IMR-90 (cell line): Measurements from ENCODE around the gene DUSP6. TPM values are rescaled to one million over a fixed set of nuclear protein-coding genes. Genes with fewer than 3 reads are reported as not detected.

Experiments
- ATAC-seq: fragments of 200-7000 bp; cut with Tn5 transposase; 2 replicates; pipeline ENCODE4 v1.9.1; 2020; ENCODE audit warnings: low read depth, mild to moderate bottlenecking, moderate library complexity
- BruUV-seq: library from RNA; stranded (reverse); fragments of 400-500 nt; replicated peaks from 2 replicates; lab custom pipeline; 2021; lab: Mats Ljungman, UMichigan
- CTCF ChIA-PET: fragments of 300-600 bp; formaldehyde crosslinking; extraction: SDS; loops from one replicate; lab custom pipeline; 2021; ENCODE audit warnings: antibody characterized with exemption; lab: Yijun Ruan, JAX
- POLR2A ChIA-PET: fragments of 300-600 bp; sonication (Branson Sonifier 250); formaldehyde crosslinking; loops from one replicate; lab custom pipeline; 2022; ENCODE audit warnings: antibody characterized with exemption; ENCODE audit not compliant: unreplicated experiment; lab: Charles Lee
- DNase-seq: peaks from one replicate; pipeline ENCODE4 v3.0.0; 2013
- H2AFZ ChIP-seq: replicated peaks from 2 replicates; pipeline ENCODE3; 2013; ENCODE audit warnings: low read length, mild to moderate bottlenecking; ENCODE audit not compliant: poor library complexity
- H2AK5ac ChIP-seq: 2 replicates; pipeline ENCODE4 v1.6.1; 2013; ENCODE audit warnings: low read depth, low read length, inconsistent platforms
- H2AK9ac ChIP-seq: replicated peaks from 2 replicates; pipeline ENCODE3; 2013; ENCODE audit warnings: mild to moderate bottlenecking, low read depth, low read length, moderate library complexity; ENCODE audit not compliant: poor library complexity
- H2BK120ac ChIP-seq: 2 replicates; pipeline ENCODE4 v1.6.1; 2013; ENCODE audit warnings: low read depth, low read length, inconsistent platforms
- H2BK15ac ChIP-seq: 3 replicates; pipeline ENCODE4 v1.6.1; 2013; ENCODE audit warnings: low read depth, low read length, inconsistent platforms
- H2BK20ac ChIP-seq: 2 replicates; pipeline ENCODE4 v1.6.1; 2013; ENCODE audit warnings: low read depth, mild to moderate bottlenecking, inconsistent platforms, low read length, moderate library complexity
- H2BK5ac ChIP-seq: 2 replicates; pipeline ENCODE4 v1.6.1; 2013; ENCODE audit warnings: mild to moderate bottlenecking, low read depth, low read length, inconsistent platforms; ENCODE audit not compliant: poor library complexity, severe bottlenecking
- H3K14ac ChIP-seq: replicated peaks from 2 replicates; pipeline ENCODE4 v1.6.1; 2013; ENCODE audit warnings: low read depth, low read length, inconsistent platforms
- H3K18ac ChIP-seq: 2 replicates; pipeline ENCODE4 v1.6.1; 2013; ENCODE audit warnings: low read depth, low read length, control low read depth
- H3K23ac ChIP-seq: 2 replicates; pipeline ENCODE4 v1.6.1; 2013; ENCODE audit warnings: low read depth, low read length, inconsistent platforms
- H3K27ac ChIP-seq: 2 replicates; pipeline ENCODE4 v1.5.1; 2013; ENCODE audit warnings: mild to moderate bottlenecking, control low read depth, low read length; ENCODE audit not compliant: insufficient read depth
- H3K27me3 ChIP-seq: 2 replicates; pipeline ENCODE4 v1.6.1; 2013; ENCODE audit warnings: low read length; ENCODE audit not compliant: control insufficient read depth, insufficient read depth
- H3K36me3 ChIP-seq: 2 replicates; pipeline ENCODE4 v1.6.1; 2013; ENCODE audit warnings: low read length, mixed read lengths; ENCODE audit not compliant: control insufficient read depth, insufficient read depth
- H3K4ac ChIP-seq: 2 replicates; pipeline ENCODE4 v1.6.1; 2013; ENCODE audit warnings: low read depth, low read length, inconsistent platforms
- H3K4me1 ChIP-seq: 2 replicates; pipeline ENCODE4 v1.6.1; 2013; ENCODE audit warnings: low read length, mixed read lengths; ENCODE audit not compliant: control insufficient read depth, insufficient read depth
- H3K4me2 ChIP-seq: 2 replicates; pipeline ENCODE4 v1.6.1; 2013; ENCODE audit warnings: low read depth, mild to moderate bottlenecking, control low read depth, low read length, moderate library complexity
- H3K4me3 ChIP-seq: 2 replicates; pipeline ENCODE4 v1.5.1; 2013; ENCODE audit warnings: low read depth, mild to moderate bottlenecking, control low read depth, low read length, moderate library complexity; ENCODE audit not compliant: insufficient read depth
- H3K56ac ChIP-seq: 2 replicates; pipeline ENCODE4 v1.6.1; 2013; ENCODE audit warnings: low read length, inconsistent platforms; ENCODE audit not compliant: insufficient read depth; ENCODE audit errors: extremely low read depth
- H3K79me1 ChIP-seq, 2 experiments: 2 replicates each; pipeline ENCODE4 v1.6.1; 2013; ENCODE audit warnings: low read length in 2 of 2, inconsistent platforms in 1 of 2, low read depth in 1 of 2
- H3K9ac ChIP-seq: 2 replicates; pipeline ENCODE4 v1.6.1; 2013; ENCODE audit warnings: low read depth, low read length, control low read depth
- H3K9me1 ChIP-seq: 2 replicates; pipeline ENCODE4 v1.6.1; 2013; ENCODE audit warnings: low read length, inconsistent platforms; ENCODE audit not compliant: insufficient read depth
- H3K9me3 ChIP-seq: 2 replicates; pipeline ENCODE4 v1.6.1; 2013; ENCODE audit warnings: low read length; ENCODE audit not compliant: control insufficient read depth, insufficient read depth
- H4K20me1 ChIP-seq: 2 replicates; pipeline ENCODE4 v1.6.1; 2013; ENCODE audit warnings: low read length, inconsistent platforms; ENCODE audit not compliant: insufficient read depth
- H4K5ac ChIP-seq: 2 replicates; pipeline ENCODE4 v1.6.1; 2013; ENCODE audit warnings: mild to moderate bottlenecking, low read depth, low read length, control low read depth
- H4K8ac ChIP-seq, 2 experiments: 2 replicates each; pipeline ENCODE4 v1.6.1; 2013; ENCODE audit warnings: low read depth in 2 of 2, low read length in 2 of 2, control low read depth in 1 of 2, inconsistent platforms in 1 of 2
- H4K91ac ChIP-seq: 2 replicates; pipeline ENCODE4 v1.6.1; 2013; ENCODE audit warnings: low read depth, low read length, inconsistent platforms; ENCODE audit not compliant: insufficient read depth
- BHLHE40 ChIP-seq: fragments of 150-350 bp; IDR thresholded peaks from 2 replicates; pipeline ENCODE4 v1.6.1; 2016; ENCODE audit warnings: mild to moderate bottlenecking, low read depth, low read length
- CHD1 ChIP-seq: IDR thresholded peaks from 2 replicates; pipeline ENCODE4 v1.6.1; 2012; ENCODE audit warnings: low read depth, low read length, improper control_type of control experiment
- FOS ChIP-seq: fragments of 150-350 bp; IDR thresholded peaks from 2 replicates; pipeline ENCODE4 v1.6.1; 2016; ENCODE audit warnings: low read depth, low read length
- MAFK ChIP-seq: IDR thresholded peaks from 2 replicates; pipeline ENCODE4 v1.6.1; 2012; ENCODE audit warnings: low read depth, low read length, improper control_type of control experiment
- MXI1 ChIP-seq: IDR thresholded peaks from 2 replicates; pipeline ENCODE4 v1.6.1; 2012; ENCODE audit warnings: low read depth, mild to moderate bottlenecking, low read length, moderate library complexity, borderline replicate concordance
- NFE2L2 ChIP-seq: fragments of 150-350 bp; IDR thresholded peaks from 2 replicates; pipeline ENCODE4 v1.6.1; 2016; ENCODE audit warnings: low read depth, mild to moderate bottlenecking, low read length
- POLR2A ChIP-seq: IDR thresholded peaks from 2 replicates; pipeline ENCODE4 v1.6.1; 2012; ENCODE audit warnings: mild to moderate bottlenecking, low read depth, low read length
- SMC3 ChIP-seq: fragments of 150-350 bp; IDR thresholded peaks from 2 replicates; pipeline ENCODE4 v1.6.1; 2016; ENCODE audit warnings: low read depth, mild to moderate bottlenecking, antibody characterized with exemption, low read length, moderate library complexity
- WGBS, 2 experiments: methylation state at CpG; one replicate each; pipeline versions ENCODE4 v1.1.5 to v1.1.7; 2013; ENCODE audit warnings: missing lambda C conversion rate in 2 of 2; ENCODE audit not compliant: insufficient read length in 1 of 2; ENCODE audit errors: extremely low coverage in 2 of 2; 5-methylcytosine and 5-hydroxymethylcytosine counted together
- dilution Hi-C: fragments of 300-500 bp; cut with HindIII; formaldehyde crosslinking; loops from one replicate; pipeline ENCODE4 v1.14.3; 2018; ENCODE audit warnings: low sequenced_read_pairs; ENCODE audit not compliant: unreplicated experiment
- in situ Hi-C: fragments of 300-500 bp; cut with MboI; formaldehyde crosslinking; loops from 3 replicates; pipeline ENCODE4 v1.14.3; 2019; ENCODE audit warnings: low sequenced_read_pairs, inconsistent platforms, mixed read lengths
- intact Hi-C: fragments of 100-400 bp; cut with micrococcal nuclease; formaldehyde crosslinking; loops from 2 replicates; pipeline ENCODE4 v1.10.0; 2022
- polyA plus RNA-seq, 3 experiments: library from polyadenylated mRNA; depleted of rRNA; stranded (reverse); fragments of >200 nt; gene quantifications; 2 replicates each; pipeline ENCODE4 v1.2.3, GENCODE V29; 2012; ENCODE audit warnings: low replicate concordance in 1 of 3
- total RNA-seq: library from RNA; depleted of rRNA; stranded (reverse); fragments of >200 nt; gene quantifications from 2 replicates; pipeline ENCODE4 v1.2.3, GENCODE V29; 2012
- TF ChIP-seq, protein P1 (sequence below): fragments of 150-350 bp; IDR thresholded peaks from 2 replicates; pipeline ENCODE4 v1.6.1; 2017; ENCODE audit warnings: mild to moderate bottlenecking, antibody characterized with exemption, low read length, low read depth

The DUSP6 gene
- total and polyA plus RNA-seq, 2 of the 4 experiments (the other 2 are of a cell fraction) = 38.5 to 70.1 TPM

DNA sequence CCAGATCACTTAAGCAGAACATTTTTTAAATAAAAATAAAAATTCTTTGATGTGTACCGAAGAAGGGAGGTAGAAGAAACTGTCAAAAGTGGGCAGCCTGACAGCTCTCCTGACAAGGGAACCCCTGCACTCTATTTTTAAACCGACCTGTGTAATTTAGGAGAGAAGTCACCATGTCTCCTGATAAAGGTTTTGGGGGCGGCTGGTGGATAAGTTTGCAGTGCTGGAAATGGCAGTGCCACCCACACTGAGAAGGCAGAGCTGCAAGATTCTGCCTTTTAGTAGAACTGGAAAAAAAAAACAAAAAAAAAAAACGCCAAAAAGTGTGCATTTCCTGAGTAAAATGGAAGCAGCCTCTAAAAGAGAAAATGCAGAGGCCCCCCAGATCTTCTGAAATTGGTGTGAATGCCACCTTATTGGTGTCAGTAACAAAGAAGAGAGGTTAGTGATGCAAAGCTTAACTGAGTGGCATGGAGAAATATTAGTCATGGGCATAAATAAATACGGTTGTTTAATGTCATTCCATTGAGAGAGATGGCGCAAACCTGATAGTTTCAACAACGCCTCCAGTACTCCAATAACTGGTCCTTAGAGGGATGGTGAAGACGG is 24.7 kb downstream of the DUSP6 start (continued):
- no peak for TF ChIP-seq NFE2L2
- TF ChIP-seq BHLHE40 = no peak
- no peak for TF ChIP-seq FOS
- TF ChIP-seq, protein P1, sequence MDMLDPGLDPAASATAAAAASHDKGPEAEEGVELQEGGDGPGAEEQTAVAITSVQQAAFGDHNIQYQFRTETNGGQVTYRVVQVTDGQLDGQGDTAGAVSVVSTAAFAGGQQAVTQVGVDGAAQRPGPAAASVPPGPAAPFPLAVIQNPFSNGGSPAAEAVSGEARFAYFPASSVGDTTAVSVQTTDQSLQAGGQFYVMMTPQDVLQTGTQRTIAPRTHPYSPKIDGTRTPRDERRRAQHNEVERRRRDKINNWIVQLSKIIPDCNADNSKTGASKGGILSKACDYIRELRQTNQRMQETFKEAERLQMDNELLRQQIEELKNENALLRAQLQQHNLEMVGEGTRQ = no peak

DNA sequence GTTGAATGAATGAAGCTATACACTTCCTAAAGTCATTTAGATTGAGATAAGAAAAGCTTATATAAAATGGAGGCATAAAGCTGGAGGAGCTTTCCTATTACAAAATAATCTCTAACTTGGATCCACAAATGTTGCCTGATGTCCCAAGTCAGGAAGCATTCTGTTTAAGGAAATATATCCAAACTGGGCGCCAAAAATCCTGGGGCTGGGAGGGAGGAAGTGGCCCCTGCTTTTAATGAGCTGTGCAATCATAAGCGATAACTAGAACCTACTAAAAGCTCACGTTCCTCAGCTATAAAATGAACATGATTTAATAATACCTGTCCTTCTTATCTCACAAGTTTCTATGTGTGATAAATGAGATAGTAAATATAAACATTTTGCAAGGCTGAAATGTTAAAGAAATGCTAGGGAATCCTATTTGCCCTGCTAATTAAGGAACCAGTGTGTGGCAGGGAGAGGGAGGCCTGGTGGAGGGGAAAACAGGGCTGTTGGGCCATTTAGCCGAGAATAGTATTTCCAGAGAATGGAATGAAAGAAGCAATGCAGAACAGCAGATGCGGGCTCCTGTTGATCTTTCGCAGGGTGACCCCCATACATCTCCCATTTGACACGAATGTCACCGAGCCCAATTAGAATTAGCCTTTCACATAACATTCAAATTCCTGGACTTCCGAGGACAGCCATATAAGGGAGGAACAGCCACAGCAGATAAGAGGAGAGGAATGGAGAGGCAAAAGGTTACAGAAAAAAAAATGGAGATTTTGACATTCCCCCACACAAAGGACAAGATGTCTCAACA is 25.9 kb downstream of the DUSP6 start:
- H4K20me1 ChIP-seq = no peaks in the 10 kb centered on the region
- H3K9me1 ChIP-seq = no peaks in the 10 kb centered on the region
- dilution Hi-C loops (no loop called here), in situ Hi-C loops (no loop called here), intact Hi-C loops (no loop called here)
- no peaks in the 10 kb centered on the region for H3K9me3 ChIP-seq
- no peak overlapping the region for H3K14ac ChIP-seq
- TF ChIP-seq POLR2A = no peak
- no peak for TF ChIP-seq MAFK
- TF ChIP-seq CHD1 = no peak
- TF ChIP-seq SMC3 = no peak
- no peak for TF ChIP-seq MXI1
- POLR2A ChIA-PET = no interaction called here
- H3K27ac ChIP-seq = no peak overlapping the region
- no CpG with 5 or more reads among the region's 9 CpGs for WGBS, 2 experiments
- H3K79me1 ChIP-seq = no peaks in the 10 kb centered on the region
- H2AFZ ChIP-seq = no peak overlapping the region
- H2AK9ac ChIP-seq = no peak overlapping the region
- no peak overlapping the region for H3K9ac ChIP-seq
- no peak overlapping the region for H3K18ac ChIP-seq
- no peak overlapping the region for H2BK5ac ChIP-seq
- no TSS peak for BruUV-seq
- no peak overlapping the region for H4K91ac ChIP-seq
- H3K4me1 ChIP-seq = no peaks in the 10 kb centered on the region
- no peak overlapping the region for H3K4me3 ChIP-seq
- no peak overlapping the region for H2BK20ac ChIP-seq
- H2BK15ac ChIP-seq = no peak overlapping the region
- H4K8ac ChIP-seq = no peak overlapping the region
- peak; percentile 54 for ATAC-seq
- H3K4me2 ChIP-seq = no peak overlapping the region
- DNase-seq = no peak
- H3K4ac ChIP-seq = no peak overlapping the region
- no peak overlapping the region for H2AK5ac ChIP-seq
- no peak overlapping the region for H4K5ac ChIP-seq
- no peak overlapping the region for H3K23ac ChIP-seq
- no peak overlapping the region for H2BK120ac ChIP-seq
- CTCF ChIA-PET = interaction anchor here (1.1 kb wide), 1 partner anchor 12 kb away, joined by 3 read pairs; no protein-coding TSS in a partner anchor
- H3K36me3 ChIP-seq = no peaks in the 10 kb centered on the region
- H3K56ac ChIP-seq = no peak overlapping the region
- no peaks in the 10 kb centered on the region for H3K27me3 ChIP-seq
